ENCODE results near the gene SEC14L5. TPM values are rescaled to one million over a fixed set of nuclear protein-coding genes. Genes with fewer than 3 reads are reported as not detected.

Gene SEC14L5
- polyA plus RNA-seq, 3 donors from 2014 or later, result not detected

- H3K27ac Mint-ChIP-seq, result no peak overlapping the region
- no peaks in the 10 kb centered on the region for H3K9me3 Mint-ChIP-seq
- no peak overlapping the region for H3K4me3 Mint-ChIP-seq
- peaks cover 0 to 6% (median 2%) of the 10 kb centered on the region in 3 donors for H3K27me3 Mint-ChIP-seq (ENCODE audit: low read depth in 3 of 3)
- DNase-seq, result no peak
- H3K36me3 Mint-ChIP-seq, result peaks cover 0 to 4% (median 4%) of the 10 kb centered on the region in 3 donors
- peaks cover 0 to 2% of the 10 kb centered on the region in 2 donors for H3K4me1 Mint-ChIP-seq
Observed at GRCh38 chr16:5025171-5025632, 67.1 kb downstream of the SEC14L5 start.

- peaks cover 0 to 2% of the 10 kb centered on the region in 2 donors for H3K4me1 Mint-ChIP-seq
- no peak overlapping the region for H3K4me3 Mint-ChIP-seq
Observed at GRCh38 chr16:5026664-5027063, 68.5 kb downstream of the SEC14L5 start.

GRCh38 chr16:5027086-5027485 is 69.0 kb downstream of the SEC14L5 start:
- Mint-ChIP-seq H3K36me3 (peaks cover 0 to 8% (median 4%) of the 10 kb centered on the region in 3 donors), H3K27ac (no peak overlapping the region), H3K27me3 (ENCODE audit: low read depth in 3 of 3) (peaks cover 0 to 3% (median 2%) of the 10 kb centered on the region in 3 donors), H3K9me3 (no peaks in the 10 kb centered on the region), H3K4me1 (peaks cover 0 to 4% of the 10 kb centered on the region in 2 donors), H3K4me3 (no peak overlapping the region)
- no peak for DNase-seq

More at GRCh38 chr16:5026664-5027063, 68.5 kb downstream of the SEC14L5 start:
- Mint-ChIP-seq H3K36me3 (peaks cover 0 to 8% (median 4%) of the 10 kb centered on the region in 3 donors), H3K9me3 (no peaks in the 10 kb centered on the region), H3K27me3 (ENCODE audit: low read depth in 3 of 3) (peaks cover 0 to 3% (median 3%) of the 10 kb centered on the region in 3 donors), H3K27ac (no peak overlapping the region)
- DNase-seq, result no peak

GRCh38 chr16:5027575-5028235 is 69.6 kb downstream of the SEC14L5 start:
- Mint-ChIP-seq H3K36me3 (peaks cover 0 to 8% (median 4%) of the 10 kb centered on the region in 3 donors), H3K27me3 (ENCODE audit: low read depth in 3 of 3) (peaks cover 0 to 3% (median 2%) of the 10 kb centered on the region in 3 donors), H3K27ac (no peak overlapping the region), H3K9me3 (no peaks in the 10 kb centered on the region), H3K4me3 (no peak overlapping the region), H3K4me1 (peaks cover 2 to 5% of the 10 kb centered on the region in 2 donors)
- DNase-seq, result no peak

GRCh38 chr16:5028950-5029475 is 70.9 kb downstream of the SEC14L5 start:
- peaks cover 0 to 8% (median 4%) of the 10 kb centered on the region in 3 donors for H3K36me3 Mint-ChIP-seq

GRCh38 chr16:5030251-5030870 is 72.2 kb downstream of the SEC14L5 start:
- no peak for DNase-seq
- H3K4me3 Mint-ChIP-seq, result peak overlapping the region in 1 of 5 donors; percentile 7
- H3K27me3 Mint-ChIP-seq (ENCODE audit: low read depth in 3 of 3), result peaks cover 3 to 8% (median 7%) of the 10 kb centered on the region in 3 donors
- peaks cover 16 to 21% of the 10 kb centered on the region in 2 donors for H3K4me1 Mint-ChIP-seq
- peaks cover 0 to 8% (median 4%) of the 10 kb centered on the region in 3 donors for H3K36me3 Mint-ChIP-seq
- H3K9me3 Mint-ChIP-seq, result no peaks in the 10 kb centered on the region
- H3K27ac Mint-ChIP-seq, result no peak overlapping the region

More at GRCh38 chr16:5028950-5029475, 70.9 kb downstream of the SEC14L5 start:
- no peaks in the 10 kb centered on the region for H3K9me3 Mint-ChIP-seq
- H3K27ac Mint-ChIP-seq, result no peak overlapping the region
- H3K27me3 Mint-ChIP-seq (ENCODE audit: low read depth in 3 of 3), result peaks cover 3 to 5% (median 4%) of the 10 kb centered on the region in 3 donors
- H3K4me3 Mint-ChIP-seq, result no peak overlapping the region
- DNase-seq, result no peak
- H3K4me1 Mint-ChIP-seq, result peaks cover 10 to 11% of the 10 kb centered on the region in 2 donors

- H3K9me3 Mint-ChIP-seq, result no peaks in the 10 kb centered on the region
- peaks cover 3 to 8% (median 7%) of the 10 kb centered on the region in 3 donors for H3K27me3 Mint-ChIP-seq (ENCODE audit: low read depth in 3 of 3)
- peak overlapping the region in 1 of 6 donors; percentile 42 for H3K27ac Mint-ChIP-seq
- DNase-seq, result no peak
- peaks cover 16 to 21% of the 10 kb centered on the region in 2 donors for H3K4me1 Mint-ChIP-seq
- peak overlapping the region in 3 of 5 donors; percentile 42 to 74 (median 58) for H3K4me3 Mint-ChIP-seq
- H3K36me3 Mint-ChIP-seq, result peaks cover 0 to 8% (median 4%) of the 10 kb centered on the region in 3 donors
Observed at GRCh38 chr16:5031601-5032000, 73.5 kb downstream of the SEC14L5 start.

GRCh38 chr16:5032748-5033167 is 74.6 kb downstream of the SEC14L5 start:
- Mint-ChIP-seq H3K4me3 (peak overlapping the region; percentile 65 to 83 (median 75)), H3K27me3 (ENCODE audit: low read depth in 3 of 3) (peaks cover 3 to 8% (median 7%) of the 10 kb centered on the region in 3 donors), H3K27ac (peak overlapping the region in 5 of 6 donors; percentile 5 to 67 (median 34)), H3K36me3 (peaks cover 0 to 8% (median 4%) of the 10 kb centered on the region in 3 donors), H3K4me1 (peaks cover 16 to 21% of the 10 kb centered on the region in 2 donors), H3K9me3 (no peaks in the 10 kb centered on the region)
- DNase-seq, result no peak

- H3K27ac Mint-ChIP-seq, result peak within 1 kb of the TSS; percentile 68 to 90 (median 87)
- H3K9me3 Mint-ChIP-seq, result no peaks in the 10 kb centered on the region
- DNase-seq, result peak; percentile 78 to 84 (median 81)
- H3K4me1 Mint-ChIP-seq, result peaks cover 16 to 21% of the 10 kb centered on the region in 2 donors
- H3K4me3 Mint-ChIP-seq, result peak within 1 kb of the TSS; percentile 86 to 89 (median 87)
- peaks cover 3 to 8% (median 7%) of the 10 kb centered on the region in 3 donors for H3K27me3 Mint-ChIP-seq (ENCODE audit: low read depth in 3 of 3)
- peaks cover 0 to 8% (median 4%) of the 10 kb centered on the region in 3 donors for H3K36me3 Mint-ChIP-seq
Observed at GRCh38 chr16:5033256-5034166, 75.4 kb downstream of the SEC14L5 start, which contains the start of gene NAGPA. NAGPA (minus strand) TSS chr16:5033935; CDS start chr16:5033914, 21 bp downstream.

- peaks cover 0 to 4% (median 1%) of the 10 kb centered on the region in 3 donors for H3K36me3 Mint-ChIP-seq
- H3K27ac Mint-ChIP-seq, result peak overlapping the region; percentile 68 to 90 (median 87)
- H3K9me3 Mint-ChIP-seq, result no peaks in the 10 kb centered on the region
Observed at GRCh38 chr16:5034167-5034523, 76.0 kb downstream of the SEC14L5 start.

GRCh38 chr16:5035909-5036227 is 77.7 kb downstream of the SEC14L5 start:
- H3K27me3 Mint-ChIP-seq (ENCODE audit: low read depth in 3 of 3), result peaks cover 3 to 8% (median 5%) of the 10 kb centered on the region in 3 donors
- DNase-seq, result no peak
- H3K4me1 Mint-ChIP-seq, result peaks cover 16 to 19% of the 10 kb centered on the region in 2 donors
- no peaks in the 10 kb centered on the region for H3K9me3 Mint-ChIP-seq
- peak overlapping the region in 2 of 5 donors; percentile 42 to 54 for H3K4me3 Mint-ChIP-seq
- H3K36me3 Mint-ChIP-seq, result peaks cover 0 to 4% (median 3%) of the 10 kb centered on the region in 3 donors
- no peak overlapping the region for H3K27ac Mint-ChIP-seq

More at GRCh38 chr16:5034167-5034523, 76.0 kb downstream of the SEC14L5 start:
- Mint-ChIP-seq H3K4me1 (peaks cover 16 to 19% of the 10 kb centered on the region in 2 donors), H3K27me3 (ENCODE audit: low read depth in 3 of 3) (peaks cover 3 to 7% (median 6%) of the 10 kb centered on the region in 3 donors), H3K4me3 (peak overlapping the region; percentile 86 to 89 (median 87))
- DNase-seq, result no peak

GRCh38 chr16:5036228-5037156 is 78.4 kb downstream of the SEC14L5 start:
- H3K27ac Mint-ChIP-seq, result peak overlapping the region in 1 of 6 donors; percentile 74
- no peak for DNase-seq

More at GRCh38 chr16:5036228-5037156, 78.4 kb downstream of the SEC14L5 start:
- H3K27me3 Mint-ChIP-seq (ENCODE audit: low read depth in 3 of 3), result peaks cover 3 to 8% (median 5%) of the 10 kb centered on the region in 3 donors
- H3K9me3 Mint-ChIP-seq, result no peaks in the 10 kb centered on the region
- peaks cover 16 to 19% of the 10 kb centered on the region in 2 donors for H3K4me1 Mint-ChIP-seq
- H3K36me3 Mint-ChIP-seq, result peaks cover 0 to 4% (median 1%) of the 10 kb centered on the region in 3 donors
- H3K4me3 Mint-ChIP-seq, result no peak overlapping the region
